Upper lobe of left lung (tissue), 4 donors: ENCODE results near the gene HOATZ.

ENCODE experiments used
- POLR2A ChIP-seq, 4 donors: fragments of 450-650 bp; IDR thresholded peaks; one replicate each; pipeline ENCODE4 v1.5.1; 2016 to 2017; ENCODE audit warnings: antibody characterized with exemption in 4 of 4, mild to moderate bottlenecking in 2 of 4
- TF ChIP-seq, protein P1 (sequence below), 6 experiments: fragments of 450-650 bp in 4 of 6; fragments of 200-600 bp in 2 of 6; sonication (generic) in 2 of 6; IDR thresholded peaks; one replicate each; pipeline ENCODE4 v1.5.1; 2016 to 2019; ENCODE audit warnings: antibody characterized with exemption in 6 of 6

DNA sequence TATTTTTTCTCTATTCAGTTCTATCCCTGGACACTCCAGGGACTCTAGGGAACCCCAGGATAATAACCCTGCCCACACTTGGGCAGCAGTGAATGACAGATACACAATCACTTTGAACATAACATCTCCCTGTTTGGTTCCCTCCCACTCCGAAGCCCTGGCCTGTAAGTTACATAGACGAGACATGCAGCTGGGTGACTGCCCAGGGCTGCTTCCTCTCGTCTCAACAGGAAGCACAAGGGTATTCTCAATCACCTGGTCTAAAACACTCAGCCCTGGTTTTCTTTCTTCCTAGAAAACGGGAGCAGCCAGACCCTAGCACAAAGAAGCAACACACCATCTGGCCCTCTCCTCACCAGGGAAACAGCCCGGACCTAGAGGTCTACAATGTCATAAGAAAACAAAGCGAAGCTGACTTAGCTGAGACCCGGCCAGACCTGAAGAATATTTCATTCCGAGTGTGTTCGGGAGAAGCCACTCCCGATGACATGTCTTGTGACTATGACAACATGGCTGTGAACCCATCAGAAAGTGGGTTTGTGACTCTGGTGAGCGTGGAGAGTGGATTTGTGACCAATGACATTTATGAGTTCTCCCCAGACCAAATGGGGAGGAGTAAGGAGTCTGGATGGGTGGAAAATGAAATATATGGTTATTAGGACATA lies 45.4 kb downstream of the HOATZ start:
- TF ChIP-seq POLR2A (IDR thresholded peaks at IDR 0.05), result no peak
- TF ChIP-seq, protein P1, sequence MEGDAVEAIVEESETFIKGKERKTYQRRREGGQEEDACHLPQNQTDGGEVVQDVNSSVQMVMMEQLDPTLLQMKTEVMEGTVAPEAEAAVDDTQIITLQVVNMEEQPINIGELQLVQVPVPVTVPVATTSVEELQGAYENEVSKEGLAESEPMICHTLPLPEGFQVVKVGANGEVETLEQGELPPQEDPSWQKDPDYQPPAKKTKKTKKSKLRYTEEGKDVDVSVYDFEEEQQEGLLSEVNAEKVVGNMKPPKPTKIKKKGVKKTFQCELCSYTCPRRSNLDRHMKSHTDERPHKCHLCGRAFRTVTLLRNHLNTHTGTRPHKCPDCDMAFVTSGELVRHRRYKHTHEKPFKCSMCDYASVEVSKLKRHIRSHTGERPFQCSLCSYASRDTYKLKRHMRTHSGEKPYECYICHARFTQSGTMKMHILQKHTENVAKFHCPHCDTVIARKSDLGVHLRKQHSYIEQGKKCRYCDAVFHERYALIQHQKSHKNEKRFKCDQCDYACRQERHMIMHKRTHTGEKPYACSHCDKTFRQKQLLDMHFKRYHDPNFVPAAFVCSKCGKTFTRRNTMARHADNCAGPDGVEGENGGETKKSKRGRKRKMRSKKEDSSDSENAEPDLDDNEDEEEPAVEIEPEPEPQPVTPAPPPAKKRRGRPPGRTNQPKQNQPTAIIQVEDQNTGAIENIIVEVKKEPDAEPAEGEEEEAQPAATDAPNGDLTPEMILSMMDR (IDR thresholded peaks at IDR 0.05), result no peak
